ENCODE results near the gene ADAT1.

ADAT1 gene

GRCh38 chr16:75606507-75606906 is 16.6 kb downstream of the ADAT1 start (continued):
- TF ChIP-seq PPARA (CRISPR knock-in tag; IDR thresholded peaks at IDR 0.05; ENCODE audit: borderline replicate concordance) (no peak), ZNF70 (CRISPR knock-in tag; IDR thresholded peaks at IDR 0.05) (no peak), ZNF8 (CRISPR knock-in tag; IDR thresholded peaks at IDR 0.05) (no peak)

- no peak for ATAC-seq
These were observed 19.8 kb downstream of the ADAT1 start for GRCh38 chr16:75603241-75603640.

GRCh38 chr16:75599452-75600277 is 23.4 kb downstream of the ADAT1 start:
- no peak for TF ChIP-seq ZFP3 (CRISPR knock-in tag; IDR thresholded peaks at IDR 0.05)
- 0 out of 2 replicates have a peak, but pooled peaks have one; percentile 20 for TF ChIP-seq ISL1 (CRISPR knock-in tag; IDR thresholded peaks at IDR 0.05)
- peak; percentile 19; the same call in 1 of the 3 replicates for ATAC-seq

More at GRCh38 chr16:75603241-75603640, 19.8 kb downstream of the ADAT1 start:
- TF ChIP-seq ZFP3 (CRISPR knock-in tag; IDR thresholded peaks at IDR 0.05): no peak
- TF ChIP-seq ZNF70 (CRISPR knock-in tag; IDR thresholded peaks at IDR 0.05): no peak
- no peak for TF ChIP-seq SNAI2 (CRISPR knock-in tag; IDR thresholded peaks at IDR 0.05)
- TF ChIP-seq TSHZ2 (CRISPR knock-in tag; IDR thresholded peaks at IDR 0.05): no peak
- TF ChIP-seq POU6F1 (CRISPR knock-in tag; IDR thresholded peaks at IDR 0.05; ENCODE audit: borderline replicate concordance, low read depth): no peak
- TF ChIP-seq BACH2 (CRISPR knock-in tag; IDR thresholded peaks at IDR 0.05; ENCODE audit: borderline replicate concordance): no peak
- TF ChIP-seq ZNF8 (CRISPR knock-in tag; IDR thresholded peaks at IDR 0.05): no peak
- TF ChIP-seq ZC3H10 (CRISPR knock-in tag; IDR thresholded peaks at IDR 0.05): no peak

- TF ChIP-seq GLIS3 (CRISPR knock-in tag; IDR thresholded peaks at IDR 0.05) (no peak), TSHZ2 (CRISPR knock-in tag; IDR thresholded peaks at IDR 0.05) (peak; percentile 92), BACH2 (CRISPR knock-in tag; IDR thresholded peaks at IDR 0.05; ENCODE audit: borderline replicate concordance) (no peak), ZNF8 (CRISPR knock-in tag; IDR thresholded peaks at IDR 0.05) (peak; percentile 28; the same call in 1 of the 2 replicates), TOX (CRISPR knock-in tag; IDR thresholded peaks at IDR 0.05; ENCODE audit: borderline replicate concordance) (no peak), ZFP3 (CRISPR knock-in tag; IDR thresholded peaks at IDR 0.05) (0 out of 2 replicates have a peak, but pooled peaks have one; percentile 30), RARB (CRISPR knock-in tag; IDR thresholded peaks at IDR 0.05) (0 out of 2 replicates have a peak, but pooled peaks have one; percentile 24), PATZ1 (CRISPR knock-in tag; IDR thresholded peaks at IDR 0.05; ENCODE audit: borderline replicate concordance) (no peak), CSRNP3 (CRISPR knock-in tag; IDR thresholded peaks at IDR 0.05) (0 out of 2 replicates have a peak, but pooled peaks have one; percentile 10), SNAI2 (CRISPR knock-in tag; IDR thresholded peaks at IDR 0.05) (peak; percentile 85), ZFP30 (CRISPR knock-in tag; IDR thresholded peaks at IDR 0.05) (no peak), ARNTL (CRISPR knock-in tag; IDR thresholded peaks at IDR 0.05; ENCODE audit: borderline replicate concordance, low read depth) (peak; percentile 45; the same call in 1 of the 2 replicates)
- ATAC-seq: peak; percentile 66
These were observed 29.0 kb downstream of the ADAT1 start for GRCh38 chr16:75593825-75594820.

All from SK-N-SH treated with all-trans-retinoic acid at 6 μM for 48 hours (cell line).